Stimulated activated CD4-positive, alpha-beta T cell treated with anti-CD3 and anti-CD28 coated beads, Interleukin-12 subunit alpha, Interleukin-12 subunit beta, amount 100 ng/mL, for 4 hours (primary cell): ENCODE data around the gene EHMT1.
"Not testable (repeated sequence)": the region's sequence is repeated elsewhere in the genome, so short reads cannot be mapped to it uniquely, and the experiment has no call there.

Source experiments
- DNase-seq: peaks from one replicate; pipeline ENCODE4 v3.0.0-alpha.2; 2020

EHMT1 gene

DNA sequence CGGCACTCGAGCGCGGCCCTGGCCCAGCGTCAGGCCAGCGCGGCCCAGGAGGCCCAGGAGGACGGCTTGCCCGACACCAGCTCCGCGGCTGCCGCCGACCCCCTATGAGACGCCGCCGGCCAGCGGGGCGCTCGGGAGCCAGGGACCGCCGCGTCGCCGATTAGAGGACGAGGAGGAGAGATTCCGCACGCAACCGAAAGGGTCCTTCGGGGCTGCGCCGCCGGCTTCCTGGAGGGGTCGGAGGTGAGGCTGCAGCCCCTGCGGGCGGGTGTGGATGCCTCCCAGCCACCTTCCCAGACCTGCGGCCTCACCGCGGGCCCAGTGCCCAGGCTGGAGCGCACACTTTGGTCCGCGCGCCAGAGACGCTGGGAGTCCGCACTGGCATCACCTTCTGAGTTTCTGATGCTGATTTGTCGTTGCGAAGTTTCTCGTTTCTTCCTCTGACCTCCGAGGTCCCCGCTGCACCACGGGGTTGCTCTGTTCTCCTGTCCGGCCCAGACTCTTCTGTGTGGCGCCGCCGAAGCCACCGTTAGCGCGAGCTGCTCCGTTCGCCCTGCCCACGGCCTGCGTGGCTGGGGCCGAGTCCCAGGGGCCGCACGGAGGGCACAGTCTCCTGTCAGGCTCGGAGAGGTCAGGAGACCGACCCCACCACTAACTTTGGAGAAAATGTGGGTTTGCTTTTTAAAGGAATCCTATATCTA is 216.2 kb downstream of the EHMT1 start:
- no peak for DNase-seq

DNA sequence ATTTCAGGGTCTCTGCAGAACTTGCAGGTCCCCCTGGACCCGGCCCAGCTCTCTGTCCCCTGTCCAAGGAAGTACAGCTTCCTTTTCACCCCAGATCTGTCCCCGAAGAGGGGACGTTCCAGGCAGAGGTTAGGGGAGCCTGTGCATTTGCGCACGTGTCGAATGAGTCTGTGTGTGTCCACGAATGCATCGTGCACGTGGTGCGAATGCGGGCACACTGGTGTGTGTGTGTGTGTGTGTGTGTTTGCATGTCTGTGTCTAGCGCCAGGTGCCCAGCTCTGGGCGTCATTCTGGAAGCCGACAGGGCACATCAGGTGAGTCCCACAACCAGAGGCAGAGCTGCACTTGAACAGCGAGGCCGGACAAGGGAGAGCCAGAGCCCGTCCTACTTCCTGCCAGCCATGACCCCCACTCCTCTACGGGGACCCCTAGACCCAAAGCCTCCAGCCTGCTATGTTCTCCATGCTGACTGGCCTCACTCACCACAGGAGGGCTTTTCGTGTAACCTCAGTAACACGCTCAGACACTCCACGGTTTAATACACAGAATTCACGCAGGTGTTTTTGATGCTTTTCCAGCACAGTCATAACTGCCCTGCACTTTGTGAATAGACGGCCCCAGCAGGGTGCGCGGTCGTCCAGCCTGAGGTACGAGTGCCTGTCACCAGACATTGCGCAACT is 217.5 kb downstream of the EHMT1 start:
- no peak for DNase-seq

DNA sequence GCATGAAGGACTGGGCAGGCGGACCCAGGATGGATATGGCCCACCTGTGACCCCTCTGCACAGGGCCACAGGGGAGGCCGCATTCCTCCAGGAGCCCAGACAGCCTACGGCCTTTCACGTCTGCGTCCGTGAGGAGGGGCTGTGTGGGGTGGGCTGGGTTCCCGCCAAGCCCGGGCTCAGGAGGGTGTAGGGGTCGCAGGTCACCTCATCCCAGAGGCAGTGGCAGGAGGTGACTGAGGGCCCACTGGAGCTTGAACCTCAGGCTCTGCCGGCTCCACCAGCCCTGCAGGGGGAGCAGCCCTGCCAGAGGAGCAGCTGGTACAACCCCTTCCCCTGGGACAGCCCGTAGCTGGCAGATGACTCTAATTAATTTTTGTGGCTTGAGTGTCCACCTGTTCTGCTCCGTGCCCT is 218.0 kb downstream of the EHMT1 start:
- no peak for DNase-seq

DNA sequence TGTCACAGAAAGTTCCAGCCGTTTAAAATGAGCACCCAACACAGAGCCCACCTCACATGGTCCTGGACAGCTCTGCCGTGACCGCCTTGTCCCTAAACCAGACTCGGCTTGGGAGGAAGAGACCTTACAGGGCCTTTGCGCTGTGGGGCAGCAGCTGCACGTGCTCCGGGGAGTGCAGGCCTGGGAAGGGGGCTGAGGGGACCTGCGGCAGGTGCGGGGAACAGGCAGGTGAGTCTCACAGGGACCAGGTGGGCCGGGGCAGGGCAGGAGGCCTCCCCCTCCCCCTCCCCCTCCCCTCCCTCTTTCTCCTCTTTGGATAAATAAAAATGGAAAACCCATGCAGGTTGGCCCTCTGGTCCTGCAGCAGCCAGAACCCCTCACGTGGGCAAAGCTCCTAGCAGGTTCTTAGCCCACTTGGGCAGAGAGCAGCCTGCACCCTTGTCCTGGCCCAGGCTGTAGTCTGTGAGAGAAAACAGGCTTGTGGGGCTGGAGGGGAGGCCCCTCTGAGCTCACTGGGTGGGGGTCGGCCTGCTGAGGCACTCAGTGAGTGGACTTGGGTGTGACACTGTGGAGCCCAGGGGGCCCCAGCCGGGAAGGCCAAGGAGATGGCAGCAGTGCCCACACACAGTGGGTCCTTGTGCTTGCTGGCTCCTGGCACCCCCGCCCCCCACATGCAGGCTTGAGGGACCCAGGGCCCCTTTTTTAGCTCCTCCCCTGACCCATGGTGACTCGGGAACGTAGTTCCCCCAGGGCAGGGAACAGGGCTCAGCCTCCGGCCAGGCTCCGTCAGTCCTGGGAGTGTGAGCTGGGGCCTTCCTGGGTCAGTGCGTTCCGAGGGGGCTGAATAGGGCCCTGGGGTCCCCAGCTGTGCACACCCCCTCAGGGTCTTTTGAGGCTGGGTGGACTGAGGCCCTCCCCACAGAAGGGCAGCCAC is 218.8 kb downstream of the EHMT1 start:
- DNase-seq: no peak

DNA sequence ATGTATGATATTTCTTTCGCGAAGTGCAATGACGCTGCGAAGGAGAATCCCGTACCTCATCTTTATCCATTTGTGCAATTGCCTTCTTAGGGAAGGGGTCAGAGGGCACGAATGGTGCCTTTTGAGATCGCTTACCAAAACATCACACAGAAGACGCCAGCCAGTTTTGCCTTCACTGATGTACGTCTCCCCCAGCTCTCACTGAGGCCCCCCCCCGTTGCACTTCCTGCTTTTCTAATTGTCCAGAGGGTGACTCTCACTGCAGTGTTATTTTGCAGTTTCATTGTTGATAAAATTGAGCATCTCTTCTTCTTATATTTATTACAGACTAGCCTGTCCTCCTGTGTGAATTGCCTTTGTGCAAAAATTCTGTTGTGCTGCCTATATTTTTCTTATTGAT is 219.8 kb downstream of the EHMT1 start:
- no peak for DNase-seq

DNA sequence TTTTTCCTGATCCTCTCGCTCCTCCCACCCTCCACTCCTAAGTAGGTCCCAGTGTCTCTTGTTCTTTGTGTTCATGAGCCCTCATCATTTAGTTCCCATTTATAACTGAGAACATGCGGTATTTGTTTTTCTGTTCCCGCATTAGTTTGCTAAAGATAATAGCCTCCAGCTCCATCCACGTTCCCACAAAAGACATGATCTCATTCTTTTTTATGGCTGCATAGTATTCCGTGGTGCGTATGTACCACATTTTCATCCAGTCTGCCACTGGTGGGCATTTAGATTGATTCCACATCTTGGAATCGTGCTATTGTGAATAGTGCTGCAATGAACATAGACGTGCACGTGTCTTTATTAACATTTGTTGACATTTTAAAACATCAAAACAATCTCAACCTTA is 224.6 kb downstream of the EHMT1 start:
- no peak for DNase-seq

DNA sequence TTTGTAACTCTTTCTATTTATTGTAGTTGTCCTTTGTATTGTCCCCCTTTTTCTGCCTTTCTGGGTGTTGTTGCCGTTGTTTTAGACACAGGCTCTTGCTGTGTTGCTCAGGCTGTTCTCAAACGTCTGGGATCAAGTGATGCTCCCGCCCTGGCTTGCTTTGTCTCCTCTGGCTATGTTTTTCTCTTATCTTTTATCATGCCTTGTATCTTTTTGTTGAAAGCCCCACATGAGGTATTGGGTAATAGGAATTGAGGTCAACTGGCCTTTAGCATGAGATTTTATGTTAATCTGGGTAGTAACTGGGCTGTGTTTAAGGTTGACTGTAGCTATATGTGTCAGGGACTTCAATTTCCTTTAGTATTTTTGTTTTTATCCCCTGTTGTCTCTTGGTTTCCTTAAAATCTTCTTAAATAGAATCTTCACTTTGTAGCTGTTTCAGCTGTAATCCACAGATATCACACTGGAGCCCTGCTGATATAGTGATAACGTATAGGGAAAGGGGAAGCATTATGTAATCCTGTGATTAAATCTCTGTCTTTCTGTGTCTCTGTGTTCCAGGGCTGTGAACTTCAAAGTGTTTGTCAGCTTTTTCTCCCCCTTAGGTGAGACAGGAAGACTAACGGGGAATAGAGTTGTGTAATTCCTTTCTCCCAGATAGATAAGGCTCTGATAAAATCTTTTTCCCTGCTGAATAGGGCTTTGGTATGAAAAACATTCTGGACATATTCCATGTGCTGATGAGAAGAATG is 232.9 kb downstream of the EHMT1 start:
- no peak for DNase-seq

DNA sequence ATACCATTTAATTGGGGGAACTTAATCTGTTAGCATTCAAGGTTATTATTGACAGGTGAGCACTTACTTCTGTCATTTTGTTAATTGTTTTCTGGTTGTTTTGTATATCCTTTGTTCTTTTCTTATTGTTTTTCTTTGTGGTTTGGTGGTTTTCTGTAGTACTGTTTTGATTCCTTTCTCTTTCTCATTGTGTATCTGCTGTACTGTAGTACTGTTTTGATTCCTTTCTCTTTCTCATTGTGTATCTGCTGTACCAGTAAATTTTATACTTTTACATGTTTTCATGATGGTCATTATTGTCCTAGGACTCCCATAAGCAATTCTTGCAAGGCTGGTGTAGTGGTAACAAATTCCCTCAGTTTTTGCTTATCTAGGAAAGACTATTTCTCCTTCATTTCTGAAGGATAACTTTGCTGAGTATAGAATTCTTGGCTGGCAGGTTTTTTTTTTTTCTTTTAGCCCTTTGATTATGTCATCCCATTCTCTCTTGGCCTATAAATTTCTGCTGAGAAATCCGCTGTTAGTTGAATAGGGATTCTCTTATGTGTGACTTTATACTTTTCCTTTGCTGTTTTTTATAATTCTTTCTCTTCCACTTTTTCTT is 234.7 kb downstream of the EHMT1 start:
- no peak for DNase-seq

DNA sequence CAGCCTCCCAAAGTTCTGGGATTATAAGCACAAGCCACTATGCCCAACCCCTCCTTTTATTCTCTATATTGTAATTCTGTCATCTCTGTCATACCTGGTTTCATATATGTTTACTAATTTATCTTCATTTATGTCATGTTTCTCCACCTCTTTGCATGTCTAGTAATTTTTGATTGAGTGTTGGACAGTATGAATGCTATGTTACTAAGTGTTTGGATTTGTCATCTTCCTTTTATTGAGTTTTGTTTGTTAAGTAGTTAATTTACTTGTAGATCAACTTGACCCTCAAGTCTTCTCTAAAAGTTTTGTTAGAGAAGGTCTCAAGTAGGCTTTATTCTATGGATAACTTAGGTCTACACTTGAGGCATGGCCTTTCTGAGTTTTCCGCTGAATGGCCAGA is 241.6 kb downstream of the EHMT1 start:
- no peak for DNase-seq

DNA sequence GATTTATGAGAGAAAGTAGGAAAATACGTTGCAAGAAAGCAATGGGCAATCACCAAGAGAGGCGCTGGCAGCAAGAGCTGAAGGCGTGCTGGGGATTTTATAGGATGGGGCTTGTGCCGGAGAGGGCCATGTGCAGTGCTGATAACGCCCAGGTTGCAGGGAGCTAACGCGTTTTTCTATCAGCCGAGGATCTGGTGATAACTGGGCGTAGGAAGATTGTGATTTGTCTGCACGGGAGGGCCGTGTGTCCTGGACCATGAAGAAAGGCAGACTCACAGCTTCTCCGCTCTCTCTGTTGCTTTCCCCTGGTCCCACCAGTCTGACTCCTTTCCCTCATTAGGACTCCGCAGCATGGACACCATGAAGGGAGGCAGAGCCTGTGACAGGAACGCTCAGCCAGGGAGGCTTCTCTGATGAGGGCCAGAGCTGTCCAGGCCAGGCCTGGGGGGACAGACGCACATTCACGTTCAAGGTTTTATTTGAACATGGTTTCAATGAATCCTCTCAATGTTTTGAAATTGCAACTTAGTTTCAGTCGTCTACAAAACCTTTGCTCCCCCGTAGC is 246.9 kb downstream of the EHMT1 start:
- no peak for DNase-seq

DNA sequence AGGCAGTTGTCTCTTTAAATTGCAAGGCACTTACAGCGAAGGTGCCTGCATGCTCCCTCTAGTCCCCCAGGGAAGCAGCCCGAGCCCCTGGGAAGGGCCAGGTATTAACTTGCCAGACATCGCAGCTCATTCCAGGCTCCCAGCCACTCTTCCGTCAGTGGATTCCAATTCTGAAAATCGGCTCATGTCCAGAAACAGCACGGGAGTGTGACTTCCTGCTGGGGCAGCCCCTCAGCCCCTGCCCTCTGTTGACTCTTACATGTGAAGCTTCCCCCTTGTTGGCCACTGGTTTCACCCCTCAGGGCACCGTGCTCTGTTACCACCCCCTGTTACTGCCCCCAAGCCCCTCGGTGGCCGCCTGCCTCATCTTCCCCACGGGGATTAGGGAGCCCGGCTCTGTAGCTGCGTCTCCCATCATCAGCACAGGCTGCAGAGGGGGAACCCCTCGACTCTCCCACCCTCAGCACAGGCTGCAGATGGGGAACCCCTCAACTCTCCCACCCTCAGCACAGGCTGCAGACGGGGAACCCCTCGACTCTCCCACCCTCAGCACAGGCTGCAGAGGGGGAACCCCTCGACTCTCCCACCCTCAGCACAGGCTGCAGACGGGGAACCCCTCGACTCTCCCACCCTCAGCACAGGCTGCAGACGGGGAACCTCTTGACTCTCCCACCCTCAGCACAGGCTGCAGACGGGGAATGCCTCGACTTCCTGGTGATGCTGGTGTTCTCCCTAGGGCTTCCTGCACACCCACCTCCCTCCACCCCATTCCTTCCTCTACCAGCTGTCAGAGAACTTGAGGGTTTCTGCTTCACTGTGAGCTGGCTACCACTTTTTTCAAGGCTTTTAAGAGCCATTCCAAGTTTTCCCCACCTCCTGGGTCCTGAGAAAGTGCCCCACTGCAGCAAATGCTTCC is 247.7 kb downstream of the EHMT1 start:
- DNase-seq: no peak

DNA sequence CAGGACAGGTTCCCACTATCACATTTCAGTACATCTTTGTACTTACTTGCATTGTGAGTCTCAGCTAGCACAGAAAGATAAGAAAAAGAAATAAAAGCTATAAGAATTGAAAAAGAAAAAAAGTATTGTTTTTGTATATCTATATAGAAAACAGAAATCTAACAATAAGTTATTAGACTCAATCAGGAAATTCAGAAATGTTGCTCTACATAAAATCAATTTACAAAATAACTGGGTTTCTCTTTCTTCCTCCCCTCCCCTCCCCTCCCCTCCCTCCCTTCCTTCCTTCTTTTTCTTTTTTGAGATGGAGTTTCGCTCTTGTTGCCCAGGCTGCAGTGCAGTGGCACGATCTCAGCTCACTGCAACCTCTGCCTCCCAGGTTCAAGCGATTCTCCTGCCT is 251.6 kb downstream of the EHMT1 start:
- DNase-seq: no peak

DNA sequence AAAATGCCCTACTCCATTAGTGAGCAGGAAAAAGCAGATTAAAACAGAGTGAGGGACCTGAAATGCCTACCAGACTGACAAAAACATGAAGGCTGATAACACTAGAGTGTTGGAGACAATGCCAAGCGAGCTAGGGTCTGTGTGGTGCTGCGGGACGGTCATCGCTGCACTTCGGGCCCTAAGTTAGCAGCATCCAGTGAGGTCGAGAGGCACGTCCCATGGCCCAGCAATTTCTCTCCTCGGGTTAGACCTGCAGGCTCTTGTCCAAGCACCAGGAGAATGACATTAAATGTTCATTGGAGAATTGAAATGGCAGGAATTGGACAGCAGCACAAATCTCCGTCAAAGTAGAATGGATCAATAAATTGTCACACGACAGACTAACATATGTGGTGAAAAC is 253.5 kb downstream of the EHMT1 start:
- no peak for DNase-seq

DNA sequence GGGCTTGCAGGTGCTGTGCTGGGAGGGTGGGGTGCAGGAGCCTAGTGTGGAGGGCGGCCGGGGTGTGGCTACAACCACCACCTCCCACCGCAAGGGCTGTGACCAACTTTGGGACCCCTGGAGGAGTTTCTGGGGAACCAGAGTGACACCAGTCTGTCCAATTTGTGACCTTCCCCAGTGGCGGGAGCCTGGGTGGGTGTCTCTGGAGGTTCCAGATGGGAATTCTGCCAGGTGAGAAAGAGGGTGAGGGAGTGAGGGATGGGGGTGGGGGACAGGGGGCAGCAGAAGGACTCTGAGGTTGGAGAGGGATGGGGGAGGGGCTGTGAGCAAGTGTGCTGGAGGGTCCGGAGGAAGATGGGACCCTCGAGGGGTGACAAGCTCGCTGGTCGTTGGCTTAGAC is 254.6 kb downstream of the EHMT1 start:
- no peak for DNase-seq

DNA sequence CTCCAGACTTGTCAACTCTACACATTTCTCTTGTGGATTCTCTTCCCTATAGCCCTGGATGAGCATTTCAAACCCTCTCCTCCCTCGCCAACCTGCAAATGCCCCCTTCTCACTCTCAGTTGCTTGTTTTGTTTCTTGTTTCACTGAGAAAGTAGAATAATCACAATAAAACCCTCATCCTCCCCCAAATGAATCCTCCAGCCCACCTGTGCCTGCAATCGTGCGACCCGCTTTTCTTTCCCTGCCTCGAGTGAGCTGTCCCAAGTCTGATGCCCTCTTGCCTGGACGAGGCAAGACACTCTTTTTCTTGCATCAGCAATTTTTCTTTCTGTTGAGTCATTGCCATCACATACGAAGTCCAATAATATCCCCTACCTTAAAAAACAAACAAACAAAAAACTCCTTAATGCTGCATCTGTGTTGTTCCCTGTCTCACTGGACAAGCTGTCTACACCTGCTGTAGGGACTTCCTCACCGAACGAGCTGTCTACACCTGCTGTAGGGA is 255.1 kb downstream of the EHMT1 start:
- no peak for DNase-seq

DNA sequence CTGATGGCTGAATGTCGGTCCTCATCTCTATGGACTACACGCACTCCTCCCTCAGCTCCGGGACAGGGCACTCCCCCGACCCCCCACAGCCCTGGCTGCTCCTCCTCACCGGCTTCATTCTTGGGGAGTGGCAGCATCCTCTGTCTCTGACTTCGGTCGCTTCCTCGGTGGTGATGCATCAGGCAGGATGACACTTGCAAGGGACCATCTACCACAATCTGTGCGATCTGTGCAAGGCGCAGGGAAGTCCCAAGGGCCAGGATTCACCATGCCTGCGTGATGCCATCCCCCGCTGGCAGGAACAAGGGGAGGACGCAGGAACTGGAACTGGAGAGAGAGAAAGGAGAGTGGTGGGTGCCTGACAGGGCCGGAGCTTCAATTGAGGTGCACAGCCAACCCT is 256.5 kb downstream of the EHMT1 start:
- no peak for DNase-seq

DNA sequence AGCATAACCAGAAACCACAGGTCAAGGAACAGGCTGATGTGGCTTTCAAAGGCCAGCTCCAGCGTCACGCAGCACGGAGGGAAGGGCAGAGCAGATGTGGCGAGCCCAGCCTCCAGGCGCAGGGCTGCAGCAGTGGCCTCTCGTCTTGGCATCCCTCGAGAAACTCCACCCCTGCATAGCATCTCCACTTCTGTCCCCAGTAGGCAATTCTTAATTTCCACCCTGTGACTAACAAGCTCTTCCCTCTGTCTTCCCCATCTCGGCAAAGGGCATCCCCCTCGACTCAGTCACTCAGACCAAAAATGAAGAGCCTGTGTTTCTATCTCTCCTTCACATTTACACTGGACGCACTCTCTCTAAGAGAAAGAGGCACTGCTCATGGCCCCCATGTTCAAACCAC is 257.0 kb downstream of the EHMT1 start:
- DNase-seq: no peak

DNA sequence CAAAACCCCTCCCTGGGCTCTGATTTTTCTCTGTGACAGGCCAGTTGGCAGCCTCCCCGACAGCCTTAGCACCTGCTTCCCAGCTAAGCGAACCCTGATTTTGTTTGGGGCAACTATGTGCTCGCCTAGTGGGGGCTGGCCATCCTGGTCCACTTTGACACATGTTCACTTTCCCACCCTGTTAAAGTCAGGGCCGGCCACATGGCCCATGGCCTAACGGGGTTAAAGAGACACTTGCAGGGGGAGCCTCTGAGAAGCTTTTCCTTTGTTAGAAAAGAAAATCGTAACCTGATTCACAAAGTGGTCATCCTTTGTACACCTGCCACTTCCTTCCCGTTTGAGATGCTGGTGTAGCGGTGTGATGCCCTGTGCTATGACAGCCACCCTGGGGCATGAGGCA is 257.5 kb downstream of the EHMT1 start:
- DNase-seq: no peak

DNA sequence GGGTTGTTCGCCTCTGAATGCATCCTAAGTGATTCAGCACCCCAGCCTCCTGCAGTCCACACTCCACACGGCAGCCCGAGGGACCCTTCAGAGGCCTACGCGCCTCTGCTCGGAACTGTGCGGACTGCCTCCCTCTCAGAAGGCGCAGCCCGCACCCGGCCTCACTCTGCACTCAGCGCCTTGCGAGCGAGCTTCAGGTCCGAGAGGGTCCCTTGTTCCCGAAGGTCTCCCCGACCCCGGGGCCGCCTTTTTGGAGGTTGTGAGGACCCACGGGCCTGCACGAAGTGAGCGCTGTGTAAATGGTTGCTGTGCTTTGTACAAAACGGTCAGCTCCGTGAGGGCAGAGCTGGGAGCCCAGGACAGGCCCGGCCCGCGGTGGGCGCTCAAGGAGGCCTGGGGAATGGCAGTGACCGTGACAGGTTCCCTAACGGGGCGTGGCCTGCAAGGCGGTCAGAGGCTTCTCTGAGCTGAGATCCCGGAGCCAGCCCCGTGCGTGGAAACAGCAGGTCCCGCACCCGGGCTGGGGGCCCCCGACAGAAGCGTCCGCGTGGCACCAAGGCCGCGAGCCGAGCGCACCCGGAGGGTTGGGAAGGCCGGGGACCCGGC is 258.1 kb downstream of the EHMT1 start:
- no peak for DNase-seq

DNA sequence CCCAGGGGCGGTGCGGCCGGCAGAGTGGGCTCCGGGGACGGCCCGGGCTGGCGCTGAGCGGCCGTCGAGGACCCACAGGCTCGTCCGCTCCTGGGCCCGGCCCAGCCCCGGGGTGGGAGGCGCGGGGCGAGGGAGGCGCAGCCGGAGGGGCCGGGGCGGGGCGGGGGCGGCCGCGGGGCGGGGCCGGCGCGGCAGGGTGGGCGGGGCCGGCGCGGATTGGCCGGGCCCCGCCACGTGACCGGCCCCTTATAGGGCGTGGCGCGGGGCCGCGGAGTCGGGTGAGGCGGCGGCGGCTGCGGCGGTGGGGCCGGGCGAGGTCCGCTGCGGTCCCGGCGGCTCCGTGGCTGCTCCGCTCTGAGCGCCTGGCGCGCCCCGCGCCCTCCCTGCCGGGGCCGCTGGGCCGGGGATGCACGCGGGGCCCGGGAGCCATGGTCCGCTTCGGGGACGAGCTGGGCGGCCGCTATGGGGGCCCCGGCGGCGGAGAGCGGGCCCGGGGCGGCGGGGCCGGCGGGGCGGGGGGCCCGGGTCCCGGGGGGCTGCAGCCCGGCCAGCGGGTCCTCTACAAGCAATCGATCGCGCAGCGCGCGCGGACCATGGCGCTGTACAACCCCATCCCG is 258.8 kb downstream of the EHMT1 start, which contains the start of gene CACNA1B:
TSS of gene CACNA1B (plus strand) at position 277 of the 617 bp plus-strand sequence. CDS start at position 429, 152 bp downstream.
- DNase-seq: not testable (repeated sequence)
